GM23338 (cell line): ENCODE measurements around the gene ADAMTSL5. TPM values are rescaled to one million over a fixed set of nuclear protein-coding genes. Genes with fewer than 3 reads are reported as not detected.

Source experiments
- ATAC-seq: fragments of 200-7000 bp; cut with Tn5 transposase; 3 replicates; pipeline ENCODE4 v1.9.1; 2020
- DNase-seq: peaks from one replicate; pipeline ENCODE4 v3.0.0-alpha.2; 2015; ENCODE audit warnings: low spot score
- H2AFZ ChIP-seq: fragments of 200-600 bp; sonication (generic); 2 replicates; pipeline ENCODE4 v1.8.0; 2016; ENCODE audit warnings: antibody characterized with exemption, mild to moderate bottlenecking, moderate library complexity
- H3F3A ChIP-seq: fragments of 200-600 bp; sonication (generic); replicated peaks from 2 replicates; pipeline ENCODE4 v1.8.0; 2017; ENCODE audit warnings: antibody characterized with exemption, mixed run types, low read depth
- H3K27ac ChIP-seq: fragments of 200-600 bp; sonication (generic); 2 replicates; pipeline ENCODE4 v1.6.1; 2016; ENCODE audit warnings: low read depth
- H3K27me3 ChIP-seq: fragments of 200-600 bp; sonication (generic); 2 replicates; pipeline ENCODE4 v1.8.0; 2016; ENCODE audit warnings: mild to moderate bottlenecking, mixed run types, moderate library complexity; ENCODE audit not compliant: insufficient read depth
- H3K36me3 ChIP-seq: fragments of 200-600 bp; sonication (generic); 2 replicates; pipeline ENCODE4 v1.8.0; 2016; ENCODE audit warnings: mild to moderate bottlenecking; ENCODE audit not compliant: insufficient read depth
- H3K4me1 ChIP-seq: fragments of 200-600 bp; sonication (generic); 2 replicates; pipeline ENCODE4 v1.8.0; 2016; ENCODE audit warnings: mild to moderate bottlenecking, moderate library complexity; ENCODE audit not compliant: insufficient read depth
- H3K4me2 ChIP-seq: fragments of 200-600 bp; sonication (generic); 2 replicates; pipeline ENCODE4 v1.7.1; 2017; ENCODE audit warnings: mixed run types
- H3K4me3 ChIP-seq: fragments of 200-600 bp; sonication (generic); 2 replicates; pipeline ENCODE4 v1.6.1; 2016; ENCODE audit warnings: mixed run types
- H3K79me2 ChIP-seq: fragments of 200-600 bp; sonication (generic); replicated peaks from 2 replicates; pipeline ENCODE4 v1.8.0; 2017; ENCODE audit warnings: mild to moderate bottlenecking; ENCODE audit not compliant: insufficient read depth
- H3K9me2 ChIP-seq: fragments of 200-600 bp; sonication (generic); 2 replicates; pipeline ENCODE4 v1.8.0; 2017; ENCODE audit not compliant: insufficient read depth
- H4K20me1 ChIP-seq: fragments of 200-600 bp; sonication (generic); replicated peaks from 2 replicates; pipeline ENCODE4 v1.8.0; 2017; ENCODE audit warnings: mild to moderate bottlenecking; ENCODE audit not compliant: insufficient read depth
- H3K27ac Mint-ChIP-seq: 2 replicates; pipeline ENCODE4 v1.8.0; 2020; ENCODE audit warnings: inconsistent platforms, mild to moderate bottlenecking, moderate library complexity, mixed read lengths
- H3K27me3 Mint-ChIP-seq: 3 replicates; pipeline ENCODE4 v1.8.0; 2022; ENCODE audit warnings: low read depth, mild to moderate bottlenecking, moderate library complexity, mixed read lengths, inconsistent platforms; ENCODE audit not compliant: insufficient read depth, poor library complexity
- H3K36me3 Mint-ChIP-seq: 3 replicates; pipeline ENCODE4 v1.8.0; 2021; ENCODE audit warnings: low read depth, mild to moderate bottlenecking, inconsistent platforms, moderate library complexity, mixed read lengths
- H3K4me1 Mint-ChIP-seq: 3 replicates; pipeline ENCODE4 v1.8.0; 2020; ENCODE audit warnings: mild to moderate bottlenecking, inconsistent platforms, mixed read lengths
- H3K4me3 Mint-ChIP-seq: 3 replicates; pipeline ENCODE4 v1.8.0; 2021; ENCODE audit warnings: moderate library complexity, mild to moderate bottlenecking, inconsistent platforms, mixed read lengths
- H3K9me3 Mint-ChIP-seq: 3 replicates; pipeline ENCODE4 v1.8.0; 2020; ENCODE audit warnings: moderate library complexity, mild to moderate bottlenecking, inconsistent platforms, mixed read lengths
- CREB1 ChIP-seq: fragments of 250-450 bp; sonication (Bioruptor Pico); IDR thresholded peaks from 2 replicates; pipeline ENCODE4 v1.5.0; 2020; ENCODE audit warnings: low read depth, mild to moderate bottlenecking, moderate library complexity
- CTCF ChIP-seq, 2 experiments: fragments of 200-600 bp in 1 of 2; sonication (generic) in 1 of 2; conservative IDR thresholded peaks; 2 replicates each; pipeline versions ENCODE4 v1.5.1 to v1.6.1; 2016 to 2017; ENCODE audit warnings: antibody characterized with exemption in 2 of 2, low read depth in 2 of 2, mild to moderate bottlenecking in 2 of 2, moderate library complexity in 1 of 2
- ETS1 ChIP-seq: IDR thresholded peaks from 2 replicates; pipeline ENCODE4 v1.6.1; 2016; ENCODE audit warnings: antibody characterized with exemption
- EZH2 ChIP-seq: fragments of 200-600 bp; sonication (generic); IDR thresholded peaks from one replicate; pipeline ENCODE4 v1.8.0; 2017; ENCODE audit warnings: antibody characterized with exemption, mild to moderate bottlenecking, low read depth; ENCODE audit not compliant: unreplicated experiment
- EZH2phosphoT487 ChIP-seq: fragments of 200-600 bp; sonication (generic); IDR thresholded peaks from one replicate; pipeline ENCODE4 v1.8.1; 2018; ENCODE audit warnings: antibody characterized with exemption; ENCODE audit not compliant: unreplicated experiment
- JUNB ChIP-seq: IDR thresholded peaks from one replicate; pipeline ENCODE4 v1.6.1; 2016; ENCODE audit warnings: antibody characterized with exemption; ENCODE audit not compliant: unreplicated experiment
- NANOG ChIP-seq: IDR thresholded peaks from 2 replicates; pipeline ENCODE4 v1.6.1; 2016; ENCODE audit warnings: antibody characterized with exemption, borderline replicate concordance
- POLR2AphosphoS5 ChIP-seq: IDR thresholded peaks from 2 replicates; pipeline ENCODE4 v1.6.1; 2016; ENCODE audit warnings: antibody characterized with exemption, low read depth
- ZNF114 ChIP-seq: fragments of 250-450 bp; sonication (Bioruptor Pico); IDR thresholded peaks from 2 replicates; pipeline ENCODE4 v1.5.0; 2020; ENCODE audit warnings: mild to moderate bottlenecking, moderate library complexity
- ZNF331 ChIP-seq: fragments of 250-450 bp; sonication (Bioruptor Pico); IDR thresholded peaks from 2 replicates; pipeline ENCODE4 v1.5.0; 2020; ENCODE audit warnings: low read depth, mild to moderate bottlenecking, moderate library complexity
- long read RNA-seq: library from polyadenylated mRNA; unstranded; transcript quantifications from one replicate; pipeline ENCODE4 v2.0.0, GENCODE V29; 2020; ENCODE audit not compliant: unreplicated experiment
- polyA plus RNA-seq: library from polyadenylated mRNA; unstranded; fragments of >200 nt; fragmentation: Nextera tagmentation; extraction: Ambion mirVana; gene quantifications from 2 replicates; pipeline ENCODE4 v1.2.1, GENCODE V29; 2016
- total RNA-seq: library from RNA; depleted of rRNA; stranded (reverse); fragments of >200 nt; shearing (Covaris generic); gene quantifications from 2 replicates; pipeline ENCODE4 v1.2.3, GENCODE V29; 2014; rRNA removed
- TF ChIP-seq, protein P1 (sequence below): IDR thresholded peaks from one replicate; pipeline ENCODE4 v1.6.1; 2018; ENCODE audit warnings: antibody characterized with exemption; ENCODE audit not compliant: unreplicated experiment

ADAMTSL5 gene
- total RNA-seq (0.10 TPM in 1 of 2 replicates, not detected in the other), polyA plus RNA-seq (0.70 and 0.97 TPM in 2 replicates)
- long read RNA-seq, result 0 reads

DNA sequence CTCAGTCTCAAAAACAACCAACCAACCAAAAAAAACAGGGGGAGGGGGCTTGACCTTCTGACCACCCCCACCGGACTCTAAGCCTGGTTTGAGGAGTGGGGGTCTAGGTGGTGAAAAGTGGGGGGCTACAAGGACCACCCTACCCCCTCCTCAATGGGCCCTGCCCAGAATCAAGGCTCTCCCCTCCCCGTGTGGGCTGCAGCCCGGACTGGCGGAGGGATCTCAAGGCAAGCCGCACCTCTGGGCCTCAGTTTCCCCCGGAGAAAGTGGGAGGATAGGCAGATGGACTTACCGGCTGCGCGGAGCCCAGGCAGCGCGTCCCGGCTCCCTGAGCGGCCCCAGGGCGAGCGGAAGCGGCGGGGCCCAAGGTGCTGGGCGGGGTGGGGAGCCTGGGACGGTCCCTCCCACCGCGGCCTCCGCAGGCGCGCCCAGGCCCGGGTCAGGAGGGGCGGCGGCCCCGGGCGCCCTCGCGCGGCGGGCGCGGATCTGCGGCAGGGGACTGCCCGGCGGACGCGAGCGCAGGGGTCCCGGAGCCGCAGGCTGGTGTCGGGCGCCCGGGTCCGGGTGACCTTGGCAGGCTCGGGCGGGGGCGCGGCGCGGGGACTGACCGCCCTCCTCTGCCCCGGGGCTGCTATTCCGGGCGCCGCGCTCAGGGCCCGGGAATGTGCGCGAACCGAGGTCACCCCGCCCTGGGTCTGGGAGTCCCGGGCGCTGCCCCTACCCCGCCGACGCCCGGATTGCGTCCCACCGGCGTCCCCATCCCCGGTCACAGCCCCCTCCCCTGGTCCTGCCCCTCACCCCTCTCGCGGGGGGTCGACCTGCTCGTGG is at the start of gene ADAMTSL5:
Gene ADAMTSL5, minus strand, starts transcription at position 349 of the 828 bp plus-strand sequence. CDS start 2,076 bp downstream, outside the sequence.
- H3K4me1 ChIP-seq, result no peaks in the 10 kb centered on the region
- H3K36me3 ChIP-seq, result no peaks in the 10 kb centered on the region
- peak within 1 kb of the TSS; percentile 53 for H3K4me3 Mint-ChIP-seq
- no peaks in the 10 kb centered on the region for H3K9me2 ChIP-seq
- H3K4me3 ChIP-seq, result peak within 1 kb of the TSS; percentile 53
- no peaks in the 10 kb centered on the region for H3K79me2 ChIP-seq
- H3K4me1 Mint-ChIP-seq, result no peaks in the 10 kb centered on the region; the same call in 2 of the 3 replicates
- DNase-seq (peak; percentile 69), ATAC-seq (peak; percentile 44)
- H3K27me3 ChIP-seq, result peaks cover 8% of the 10 kb centered on the region; the same call in 1 of the 2 replicates
- H3K4me2 ChIP-seq, result peak within 1 kb of the TSS; percentile 69; the same call in 1 of the 2 replicates
- peaks cover 21% of the 10 kb centered on the region for H3K27me3 Mint-ChIP-seq
- no peak within 1 kb of the TSS for H3K27ac Mint-ChIP-seq
- TF ChIP-seq CTCF (conservative IDR thresholded peaks at IDR 0.05; ENCODE audit: low read depth in 2 of 2), result peak in 1 of 2 experiments; percentile 40; a peak in 2 of 4 replicates
- TF ChIP-seq CREB1 (CRISPR knock-in tag), result no peak
- no peak for TF ChIP-seq ZNF331 (CRISPR knock-in tag)
- no peak within 1 kb of the TSS for H2AFZ ChIP-seq
- H3K36me3 Mint-ChIP-seq, result no peaks in the 10 kb centered on the region
- H3K27ac ChIP-seq, result no peak within 1 kb of the TSS
- no peaks in the 10 kb centered on the region for H4K20me1 ChIP-seq
- peaks cover 9% of the 10 kb centered on the region; the same call in 1 of the 2 replicates for H3F3A ChIP-seq
- peaks cover 2% of the 10 kb centered on the region; the same call in 2 of the 3 replicates for H3K9me3 Mint-ChIP-seq

- peaks cover 2% of the 10 kb centered on the region; the same call in 2 of the 3 replicates for H3K4me1 Mint-ChIP-seq
- H3K79me2 ChIP-seq, result peaks cover 81% of the 10 kb centered on the region
- TF ChIP-seq EZH2 (no peak), ZNF114 (CRISPR knock-in tag) (no peak), JUNB (no peak), EZH2phosphoT487 (no peak), ETS1 (no peak), NANOG (no peak), POLR2AphosphoS5 (no peak)
- TF ChIP-seq, protein P1, sequence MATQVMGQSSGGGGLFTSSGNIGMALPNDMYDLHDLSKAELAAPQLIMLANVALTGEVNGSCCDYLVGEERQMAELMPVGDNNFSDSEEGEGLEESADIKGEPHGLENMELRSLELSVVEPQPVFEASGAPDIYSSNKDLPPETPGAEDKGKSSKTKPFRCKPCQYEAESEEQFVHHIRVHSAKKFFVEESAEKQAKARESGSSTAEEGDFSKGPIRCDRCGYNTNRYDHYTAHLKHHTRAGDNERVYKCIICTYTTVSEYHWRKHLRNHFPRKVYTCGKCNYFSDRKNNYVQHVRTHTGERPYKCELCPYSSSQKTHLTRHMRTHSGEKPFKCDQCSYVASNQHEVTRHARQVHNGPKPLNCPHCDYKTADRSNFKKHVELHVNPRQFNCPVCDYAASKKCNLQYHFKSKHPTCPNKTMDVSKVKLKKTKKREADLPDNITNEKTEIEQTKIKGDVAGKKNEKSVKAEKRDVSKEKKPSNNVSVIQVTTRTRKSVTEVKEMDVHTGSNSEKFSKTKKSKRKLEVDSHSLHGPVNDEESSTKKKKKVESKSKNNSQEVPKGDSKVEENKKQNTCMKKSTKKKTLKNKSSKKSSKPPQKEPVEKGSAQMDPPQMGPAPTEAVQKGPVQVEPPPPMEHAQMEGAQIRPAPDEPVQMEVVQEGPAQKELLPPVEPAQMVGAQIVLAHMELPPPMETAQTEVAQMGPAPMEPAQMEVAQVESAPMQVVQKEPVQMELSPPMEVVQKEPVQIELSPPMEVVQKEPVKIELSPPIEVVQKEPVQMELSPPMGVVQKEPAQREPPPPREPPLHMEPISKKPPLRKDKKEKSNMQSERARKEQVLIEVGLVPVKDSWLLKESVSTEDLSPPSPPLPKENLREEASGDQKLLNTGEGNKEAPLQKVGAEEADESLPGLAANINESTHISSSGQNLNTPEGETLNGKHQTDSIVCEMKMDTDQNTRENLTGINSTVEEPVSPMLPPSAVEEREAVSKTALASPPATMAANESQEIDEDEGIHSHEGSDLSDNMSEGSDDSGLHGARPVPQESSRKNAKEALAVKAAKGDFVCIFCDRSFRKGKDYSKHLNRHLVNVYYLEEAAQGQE, result no peak
These were observed 48.5 kb upstream of the ADAMTSL5 start for GRCh38 chr19:1561236-1561842.

More at GRCh38 chr19:1561236-1561842, 48.5 kb upstream of the ADAMTSL5 start:
- H3K4me1 ChIP-seq, result no peaks in the 10 kb centered on the region
- no peaks in the 10 kb centered on the region for H3F3A ChIP-seq
- Mint-ChIP-seq H3K36me3 (peaks cover 30% of the 10 kb centered on the region; the same call in 2 of the 3 replicates), H3K4me3 (no peak overlapping the region), H3K9me3 (no peaks in the 10 kb centered on the region; the same call in 2 of the 3 replicates), H3K27me3 (peaks cover 4% of the 10 kb centered on the region), H3K27ac (peak overlapping the region; percentile 56; the same call in 1 of the 2 replicates)
- ATAC-seq, result no peak
- H3K4me2 ChIP-seq, result no peak overlapping the region
- H3K9me2 ChIP-seq, result no peaks in the 10 kb centered on the region
- H3K36me3 ChIP-seq, result peaks cover 3% of the 10 kb centered on the region; the same call in 1 of the 2 replicates
- no peak overlapping the region for H2AFZ ChIP-seq
- H4K20me1 ChIP-seq, result peaks cover 55% of the 10 kb centered on the region
- DNase-seq, result no peak
- 0 out of 2 replicates have a peak overlapping the region, but pooled peaks have one; percentile 45 for H3K27ac ChIP-seq
- H3K27me3 ChIP-seq, result no peaks in the 10 kb centered on the region
- no peak overlapping the region for H3K4me3 ChIP-seq
